ENCODE measurements around the gene GRIK4. TPM values are rescaled to one million over a fixed set of nuclear protein-coding genes. Genes with fewer than 3 reads are reported as not detected.

The GRIK4 gene
- total RNA-seq, 2 experiments from 2014 or later: not detected

GRCh38 chr11:120645639-120646038 lies 134.1 kb downstream of the GRIK4 start:
- H3K4me1 ChIP-seq (ENCODE audit: insufficient read depth, low read length): no peaks in the 10 kb centered on the region
- ATAC-seq (ENCODE audit: poor library complexity): no peak
- CTCF ChIA-PET: no interaction called here

DNA sequence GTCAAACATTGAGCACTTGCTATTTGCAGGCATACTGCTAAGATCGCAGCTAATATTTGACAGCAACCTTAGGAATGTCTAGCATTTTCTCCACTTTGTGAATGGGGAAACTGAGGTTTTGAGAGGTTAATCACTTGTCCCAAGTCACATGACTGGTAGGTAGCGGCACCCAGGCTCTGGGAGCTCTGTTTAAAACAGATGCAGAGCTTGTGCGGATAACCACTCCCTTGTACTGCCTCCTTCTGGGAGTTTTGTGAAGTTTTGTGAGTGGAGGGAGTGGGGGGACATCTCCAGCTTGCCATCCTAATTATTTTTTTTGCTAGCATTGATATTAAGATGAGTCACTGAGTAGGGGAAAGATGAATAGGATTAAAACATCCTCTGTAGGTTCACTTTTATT lies 134.7 kb downstream of the GRIK4 start:
- CTCF ChIA-PET: no interaction called here
- peaks cover 0 to 4% of the 10 kb centered on the region in 2 experiments for H3K27me3 ChIP-seq (ENCODE audit: control insufficient read depth in 1 of 2, insufficient read depth in 2 of 2, low read length in 2 of 2)
- POLR2A ChIA-PET: no interaction called here
- H3K27ac ChIP-seq (ENCODE audit: low read depth in 1 of 2, low read length in 2 of 2): no peak overlapping the region
- H3K36me3 ChIP-seq (ENCODE audit: insufficient read depth, low read length): no peaks in the 10 kb centered on the region
- no peaks in the 10 kb centered on the region for H3K4me1 ChIP-seq (ENCODE audit: insufficient read depth, low read length)
- DNase-seq (no peak), ATAC-seq (ENCODE audit: poor library complexity) (no peak)
- TF ChIP-seq CTCF (IDR thresholded peaks at IDR 0.05): no peak
- no peaks in the 10 kb centered on the region for H3K9me3 ChIP-seq (ENCODE audit: control insufficient read depth in 1 of 2, insufficient read depth in 1 of 2, low read length in 2 of 2)
- Mint-ChIP-seq H3K27me3 (peaks cover 55% of the 10 kb centered on the region), H3K4me1 (ENCODE audit: low read depth) (no peaks in the 10 kb centered on the region), H3K36me3 (ENCODE audit: low read depth) (no peaks in the 10 kb centered on the region), H3K27ac (no peak overlapping the region), H3K9me3 (no peaks in the 10 kb centered on the region), H3K4me3 (no peak overlapping the region)
- intact Hi-C loops (cut with DNase I, micrococcal nuclease): no loop called here
- H3K4me3 ChIP-seq (ENCODE audit: low read length): no peak overlapping the region

More at GRCh38 chr11:120645639-120646038, 134.1 kb downstream of the GRIK4 start:
- peaks cover 50% of the 10 kb centered on the region for H3K27me3 Mint-ChIP-seq
- intact Hi-C loops (cut with DNase I, micrococcal nuclease): no loop called here
- H3K9me3 Mint-ChIP-seq: no peaks in the 10 kb centered on the region
- no peak overlapping the region for H3K4me3 ChIP-seq (ENCODE audit: low read length)
- H3K36me3 ChIP-seq (ENCODE audit: insufficient read depth, low read length): no peaks in the 10 kb centered on the region
- H3K27ac ChIP-seq (ENCODE audit: low read depth in 1 of 2, low read length in 2 of 2): no peak overlapping the region
- POLR2A ChIA-PET: no interaction called here
- no peak overlapping the region for H3K4me3 Mint-ChIP-seq
- DNase-seq: no peak
- H3K36me3 Mint-ChIP-seq (ENCODE audit: low read depth): no peaks in the 10 kb centered on the region
- H3K9me3 ChIP-seq (ENCODE audit: control insufficient read depth in 1 of 2, insufficient read depth in 1 of 2, low read length in 2 of 2): no peaks in the 10 kb centered on the region
- H3K4me1 Mint-ChIP-seq (ENCODE audit: low read depth): no peaks in the 10 kb centered on the region
- H3K27me3 ChIP-seq (ENCODE audit: control insufficient read depth in 1 of 2, insufficient read depth in 2 of 2, low read length in 2 of 2): peaks cover 0 to 4% of the 10 kb centered on the region in 2 experiments
- no peak overlapping the region for H3K27ac Mint-ChIP-seq
- no peak for TF ChIP-seq CTCF (IDR thresholded peaks at IDR 0.05)

GRCh38 chr11:120647681-120648080 lies 136.1 kb downstream of the GRIK4 start:
- no peak for TF ChIP-seq CTCF (IDR thresholded peaks at IDR 0.05)
- no peaks in the 10 kb centered on the region for H3K4me1 ChIP-seq (ENCODE audit: insufficient read depth, low read length)
- H3K9me3 ChIP-seq (ENCODE audit: control insufficient read depth in 1 of 2, insufficient read depth in 1 of 2, low read length in 2 of 2): no peaks in the 10 kb centered on the region
- Mint-ChIP-seq H3K27me3 (peaks cover 46% of the 10 kb centered on the region), H3K4me1 (ENCODE audit: low read depth) (no peaks in the 10 kb centered on the region), H3K27ac (no peak overlapping the region), H3K9me3 (no peaks in the 10 kb centered on the region), H3K36me3 (ENCODE audit: low read depth) (no peaks in the 10 kb centered on the region), H3K4me3 (no peak overlapping the region)
- H3K4me3 ChIP-seq (ENCODE audit: low read length): no peak overlapping the region
- H3K36me3 ChIP-seq (ENCODE audit: insufficient read depth, low read length): no peaks in the 10 kb centered on the region
- ChIA-PET CTCF (no interaction called here), POLR2A (no interaction called here)
- H3K27ac ChIP-seq (ENCODE audit: low read depth in 1 of 2, low read length in 2 of 2): no peak overlapping the region
- intact Hi-C loops (cut with DNase I, micrococcal nuclease): no loop called here
- H3K27me3 ChIP-seq (ENCODE audit: control insufficient read depth in 1 of 2, insufficient read depth in 2 of 2, low read length in 2 of 2): peaks cover 0 to 4% of the 10 kb centered on the region in 2 experiments
- ATAC-seq (ENCODE audit: poor library complexity) (no peak), DNase-seq (no peak)

All from CD4-positive, alpha-beta T cell (primary cell).